Measurements from ENCODE around the gene MRPL1. TPM values are rescaled to one million over a fixed set of nuclear protein-coding genes. Genes with fewer than 3 reads are reported as not detected.
"Not testable (repeated sequence)": the region's sequence is repeated elsewhere in the genome, so short reads cannot be mapped to it uniquely, and the experiment has no call there.

MRPL1 gene
- total RNA-seq, 1 donor from 2014 or later: 22.1 TPM

DNA sequence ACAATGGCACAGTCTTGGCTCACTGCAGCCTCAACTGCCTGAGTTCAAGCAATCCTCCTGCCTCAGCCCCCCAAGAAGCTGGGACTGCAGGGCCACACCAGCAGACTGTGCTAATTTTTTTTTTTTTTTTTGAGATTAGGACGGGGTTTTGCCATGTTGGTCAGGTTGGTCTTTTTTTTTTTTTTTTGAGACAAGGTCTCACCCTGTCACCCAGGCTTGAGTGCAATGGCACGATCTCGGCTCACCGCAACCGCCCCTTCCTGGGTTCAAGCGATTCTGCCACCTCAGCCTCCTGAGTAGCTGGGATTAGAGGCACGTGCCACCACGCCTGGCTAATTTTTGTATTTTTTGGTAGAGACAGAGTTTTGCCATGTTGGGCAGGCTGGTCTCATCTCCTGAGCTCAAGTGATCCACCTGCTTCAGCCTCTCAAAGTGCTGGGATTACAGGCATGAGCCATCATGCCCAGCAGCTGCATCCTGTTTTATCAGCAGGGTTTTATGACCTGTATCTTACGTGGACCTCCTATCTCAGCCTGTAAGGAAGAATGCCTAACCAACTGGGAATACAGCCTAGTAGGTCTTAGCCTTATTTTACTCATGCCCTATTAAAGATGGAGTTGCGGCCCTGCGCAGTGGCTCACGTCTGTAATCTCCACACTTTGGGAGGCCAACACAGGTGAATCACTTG is 13.2 kb upstream of the MRPL1 start:
- no peak for DNase-seq (ENCODE audit: low spot score)

DNA sequence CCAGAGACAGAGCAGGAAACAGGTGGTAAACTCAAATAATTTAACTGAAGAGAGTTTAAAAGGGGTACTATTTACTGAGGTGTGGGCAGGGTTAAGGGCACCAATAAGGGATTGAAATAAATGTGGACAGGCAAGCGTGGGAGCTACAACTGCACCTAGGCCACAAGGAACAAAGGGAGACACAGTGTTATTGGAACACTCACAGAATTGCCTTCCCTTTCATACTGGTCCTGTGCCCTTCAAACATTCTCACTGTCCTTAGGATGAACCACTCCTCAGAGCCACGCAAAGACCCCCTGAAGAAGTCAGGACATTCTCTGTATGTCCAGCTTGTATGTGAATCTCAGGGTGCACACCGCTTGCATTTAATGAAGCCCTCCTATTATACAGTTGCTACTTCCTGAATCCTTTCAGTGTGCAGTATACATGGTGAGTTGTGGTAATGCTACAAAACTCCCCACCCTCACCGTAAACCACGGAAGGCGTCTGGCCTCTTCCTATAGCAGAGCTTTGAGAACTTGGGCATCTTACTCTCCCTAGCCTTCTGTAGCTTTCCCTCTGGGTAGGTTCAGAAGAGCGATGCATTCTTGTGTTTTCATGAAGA is 9.6 kb upstream of the MRPL1 start:
- no peak for DNase-seq (ENCODE audit: low spot score)

DNA sequence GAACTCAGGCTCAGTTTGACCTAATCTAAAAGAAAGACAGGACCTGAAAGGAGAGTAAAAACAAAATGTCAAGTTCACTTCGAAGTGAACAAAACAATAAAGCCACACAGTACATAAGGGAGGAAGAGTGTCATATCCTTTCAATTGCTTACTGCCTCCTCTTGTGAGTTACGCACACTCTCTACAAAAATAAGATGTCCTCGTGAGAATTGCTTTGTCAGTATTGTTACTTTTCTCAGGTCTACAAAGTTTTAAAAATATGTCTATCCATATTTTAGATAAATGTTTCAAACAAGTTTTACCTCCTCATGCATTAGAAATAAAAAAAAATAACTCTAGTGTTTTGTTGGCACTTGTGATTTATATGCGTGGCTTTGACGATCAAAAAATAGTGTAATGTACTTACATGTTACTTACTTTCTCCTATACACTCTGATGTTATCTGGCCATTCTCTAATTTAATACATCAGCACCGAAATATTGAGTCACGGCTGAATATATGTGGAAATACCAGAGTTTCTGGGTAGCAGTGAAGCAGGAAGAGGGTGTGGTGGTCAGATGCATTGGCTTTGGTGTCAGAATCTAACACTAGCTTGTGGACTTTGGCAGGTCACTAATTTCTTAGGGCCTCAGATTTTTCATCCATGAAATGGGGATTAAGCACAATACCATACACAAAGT is 8.1 kb upstream of the MRPL1 start:
- DNase-seq (ENCODE audit: low spot score): no peak

DNA sequence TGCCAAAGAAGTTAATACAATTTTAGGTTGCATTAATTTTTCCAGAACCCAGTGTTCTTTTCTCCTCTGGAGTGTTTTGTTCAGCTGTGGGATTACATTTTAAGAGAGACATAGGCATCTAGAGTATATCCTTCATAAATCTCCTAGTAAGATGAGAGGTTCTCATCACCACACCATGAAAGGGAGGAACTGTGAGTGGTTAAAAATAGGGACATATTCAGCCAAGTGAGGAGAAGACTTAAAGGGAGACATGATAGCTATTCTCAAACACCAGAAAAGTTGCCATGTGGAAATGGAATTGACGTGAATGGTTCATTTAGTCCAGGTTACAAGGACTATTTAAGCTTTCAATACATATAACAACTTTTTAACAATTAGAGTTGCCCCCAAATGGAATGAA is 6.5 kb upstream of the MRPL1 start:
- no peak for DNase-seq (ENCODE audit: low spot score)

DNA sequence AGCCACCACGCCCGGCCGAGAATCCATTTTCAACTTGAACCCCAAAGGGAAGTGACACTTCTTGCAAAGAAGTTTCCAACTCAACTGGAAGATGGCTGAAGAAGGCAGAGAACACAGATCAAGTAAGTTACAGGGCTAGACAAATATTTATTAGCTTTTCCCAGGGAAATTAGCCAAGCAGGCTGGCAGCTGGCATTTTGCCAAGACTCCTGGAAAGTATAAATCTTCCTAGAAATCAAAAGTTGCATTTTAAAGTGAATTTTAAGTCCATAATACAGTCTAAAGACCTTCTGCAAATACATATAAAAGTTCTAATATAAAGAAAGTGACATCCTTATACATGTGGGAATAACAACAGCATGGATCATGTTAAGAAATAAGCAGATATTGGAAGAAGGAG is 3.4 kb upstream of the MRPL1 start:
- DNase-seq (ENCODE audit: low spot score): no peak

DNA sequence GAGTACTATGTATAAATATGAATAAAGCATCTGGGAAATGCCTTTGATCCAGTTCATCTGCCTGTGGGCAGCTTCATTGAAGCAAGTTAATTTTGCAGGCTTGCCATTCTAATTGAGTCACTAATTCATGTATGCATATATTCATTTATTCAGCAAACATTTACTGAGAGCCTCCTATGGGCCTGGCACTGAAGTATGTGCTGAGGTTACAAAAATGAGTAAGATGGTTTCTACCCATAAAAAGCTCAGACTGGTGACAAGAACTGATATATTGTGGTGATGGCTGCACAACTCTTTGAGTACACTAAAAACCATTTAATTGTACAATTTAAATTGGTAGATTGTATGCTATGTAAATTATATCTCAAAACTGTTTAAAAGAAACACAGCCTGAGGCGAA is 1.1 kb upstream of the MRPL1 start:
- DNase-seq (ENCODE audit: low spot score): no peak

DNA sequence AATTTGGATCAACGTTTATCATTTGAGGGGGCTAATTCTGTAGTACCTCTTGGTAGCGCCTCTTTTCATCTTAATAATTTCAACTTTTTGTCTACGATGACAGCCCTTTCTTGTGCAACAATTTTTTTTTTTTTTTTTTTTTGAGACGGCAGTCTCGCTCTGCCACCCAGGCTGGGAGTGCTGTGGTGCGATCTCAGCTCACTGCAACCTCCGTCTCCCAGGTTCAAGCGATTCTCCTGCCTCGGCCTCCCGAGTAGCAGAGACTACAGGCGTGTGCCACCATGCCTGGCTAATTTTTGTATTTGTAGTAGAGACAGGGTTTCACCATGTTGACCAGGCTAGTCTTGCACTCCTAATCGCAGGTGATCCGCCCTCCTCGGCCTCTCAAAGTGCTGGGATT is 711 bp downstream of the MRPL1 start:
- not testable (repeated sequence) for DNase-seq (ENCODE audit: low spot score)

DNA sequence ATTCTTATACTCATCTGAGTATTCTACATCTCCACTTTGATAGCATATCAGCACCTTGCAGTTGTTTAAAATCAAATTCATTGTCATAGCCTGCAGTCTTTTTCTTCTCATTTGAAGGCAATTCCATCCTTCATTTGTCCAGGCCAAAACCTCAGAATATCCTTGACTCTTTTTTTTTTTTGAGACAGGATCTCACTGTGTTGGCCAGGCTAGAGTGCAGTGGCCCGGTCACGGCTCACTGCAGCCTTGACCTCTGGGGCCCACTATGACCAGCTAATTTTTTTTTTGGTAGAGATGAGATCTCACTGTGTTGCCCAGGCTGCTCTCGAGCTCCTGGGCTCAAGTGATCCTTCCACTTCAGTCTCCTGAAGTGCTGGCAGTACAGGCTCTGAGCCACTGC is 2.6 kb downstream of the MRPL1 start:
- DNase-seq (ENCODE audit: low spot score): no peak

DNA sequence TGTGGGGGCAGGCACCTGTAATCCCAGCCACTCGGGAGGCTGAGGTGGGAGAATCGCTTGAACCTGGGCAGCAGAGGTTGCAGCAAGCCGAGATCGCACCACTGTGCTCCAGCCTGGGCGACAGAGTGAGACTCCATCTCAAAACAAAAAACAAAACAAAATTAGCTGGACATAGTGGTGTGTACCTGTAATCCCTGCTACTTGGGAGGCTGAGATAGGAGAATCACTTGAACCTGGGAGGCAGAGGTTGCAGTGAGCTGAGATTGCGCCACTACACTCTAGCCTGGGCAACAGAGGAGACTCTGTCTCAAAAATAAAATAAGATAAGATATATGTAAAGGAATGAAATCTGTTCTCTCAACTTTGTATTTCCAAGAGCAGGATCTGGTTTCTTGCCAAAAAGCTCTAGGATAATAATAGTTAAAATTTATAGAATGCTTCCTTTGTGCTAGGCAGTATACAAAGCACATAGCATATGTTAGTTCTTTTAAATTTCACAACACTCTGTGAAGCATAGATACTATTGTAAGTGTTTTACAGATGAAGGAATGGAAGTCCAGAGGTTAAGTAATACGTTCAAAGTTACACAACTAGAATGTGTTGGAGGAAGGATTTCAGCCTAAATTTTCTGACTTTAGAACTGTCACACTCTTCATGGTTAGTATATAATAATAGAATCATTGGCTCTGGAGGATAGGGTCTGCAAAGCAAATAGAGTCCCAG is 10.3 kb downstream of the MRPL1 start:
- DNase-seq (ENCODE audit: low spot score): no peak

DNA sequence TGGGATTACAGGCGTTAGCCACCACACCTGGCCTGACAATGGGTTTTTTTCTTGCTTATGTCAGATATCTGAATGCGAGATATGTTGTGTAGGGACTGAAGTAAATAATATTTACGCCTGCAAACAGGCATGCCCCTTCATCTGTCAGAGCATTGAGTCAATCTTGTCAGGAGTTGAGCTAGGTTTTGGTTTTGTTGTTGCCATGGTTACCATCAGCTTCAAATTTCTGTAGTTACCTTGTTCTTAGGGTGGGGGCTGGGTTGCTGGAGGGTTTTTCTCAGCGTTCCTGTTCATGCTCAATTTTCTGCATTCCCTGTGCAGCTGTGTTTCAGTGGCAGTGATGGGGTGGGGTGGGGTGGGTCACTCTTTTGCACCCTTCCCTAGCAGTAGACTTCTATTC is 14.5 kb downstream of the MRPL1 start:
- no peak for DNase-seq (ENCODE audit: low spot score)

DNA sequence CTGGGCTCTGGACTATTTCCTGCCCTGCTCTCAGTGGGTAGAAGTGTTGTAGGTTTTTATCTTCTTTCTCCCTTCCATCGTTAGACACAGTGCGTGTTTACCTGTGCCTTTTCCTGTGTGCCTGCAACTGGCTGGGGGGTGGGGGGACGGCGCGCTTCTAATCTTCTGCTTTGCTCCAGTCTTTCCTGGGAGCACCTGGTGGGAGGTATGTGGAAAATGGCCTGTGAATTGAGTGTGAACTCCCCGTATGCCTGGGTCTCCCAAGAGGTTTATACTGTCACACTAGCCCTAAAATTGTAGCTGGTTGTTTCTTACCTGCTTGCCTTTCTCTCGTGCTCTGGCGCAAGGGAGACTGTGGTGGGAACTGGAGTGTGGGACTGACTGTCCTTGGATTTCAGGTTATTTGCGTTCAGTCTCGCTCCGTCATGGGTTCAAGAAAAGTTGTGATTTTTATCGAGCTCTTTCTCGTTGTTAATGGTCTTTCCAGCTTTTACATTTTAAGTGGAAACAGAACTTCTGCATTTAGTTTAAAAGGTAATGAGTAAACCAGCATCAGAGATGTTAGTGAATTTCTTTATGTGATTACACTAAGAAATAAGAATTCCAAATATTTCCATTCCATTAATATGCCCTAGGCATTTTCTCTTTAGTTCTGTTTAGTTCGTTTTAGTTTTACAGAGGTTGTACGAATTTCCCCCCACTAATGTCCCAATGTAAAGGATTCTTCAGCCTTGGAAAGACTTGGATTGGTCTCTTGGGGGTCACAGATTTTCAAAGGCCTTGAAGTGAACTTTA is 15.3 kb downstream of the MRPL1 start:
- DNase-seq (ENCODE audit: low spot score): no peak

DNA sequence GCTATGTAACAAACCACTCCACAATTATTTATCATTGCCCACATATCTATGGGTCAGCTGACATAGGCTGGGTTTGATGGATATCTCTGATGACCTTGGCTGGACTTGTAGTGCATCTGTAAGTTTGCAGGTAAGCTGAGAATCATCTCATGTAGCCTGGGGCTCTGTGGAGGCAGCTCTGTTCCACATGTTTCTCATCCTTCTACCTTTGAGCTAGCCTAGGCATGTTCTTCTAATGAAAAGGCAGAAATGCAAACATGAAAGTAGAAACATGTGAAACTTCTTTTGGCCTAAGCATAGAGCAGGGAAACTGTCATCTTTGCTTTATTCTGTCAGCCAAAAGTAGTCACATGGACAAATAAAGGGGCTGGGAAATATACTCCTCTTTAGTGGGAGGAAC is 18.2 kb downstream of the MRPL1 start:
- no peak for DNase-seq (ENCODE audit: low spot score)

DNA sequence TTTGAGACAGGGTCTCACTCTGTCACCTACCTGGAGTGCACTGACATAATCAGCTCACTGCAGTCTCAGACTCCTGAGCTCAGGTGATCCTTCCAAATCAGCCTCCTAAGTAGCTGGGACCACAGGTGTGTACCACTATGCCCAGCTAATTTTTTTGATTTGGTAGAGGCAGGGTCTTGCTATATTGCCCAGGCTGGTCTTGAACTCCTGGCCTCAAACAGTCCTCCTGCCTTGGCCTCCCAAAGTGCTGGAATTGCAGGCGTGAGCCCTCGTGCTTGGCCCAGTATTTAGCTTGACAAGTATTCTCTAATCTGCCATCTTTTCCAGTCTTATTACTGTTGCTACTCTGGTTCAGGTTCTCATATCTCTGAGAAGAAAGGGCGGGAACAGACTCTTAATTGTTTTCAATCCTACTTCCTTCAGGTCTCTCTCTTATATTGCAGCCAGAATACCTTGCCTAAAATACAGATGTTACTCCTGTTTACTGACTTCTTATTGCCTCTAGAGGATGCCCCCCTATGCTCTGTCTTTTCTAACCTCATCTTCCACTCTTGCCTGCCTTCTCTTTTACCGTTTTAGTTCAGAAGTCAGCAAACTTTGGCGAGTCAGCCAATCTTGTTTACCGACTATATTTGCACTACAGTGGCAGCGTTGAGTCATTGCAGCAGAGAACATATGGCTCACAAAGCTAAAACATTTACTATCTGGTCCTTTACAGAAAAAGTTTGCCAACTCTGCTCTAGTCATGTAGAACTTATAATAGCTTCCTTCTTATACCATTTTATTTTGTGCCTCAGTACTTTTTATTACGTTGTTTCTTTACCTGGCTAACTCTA is 19.0 kb downstream of the MRPL1 start:
- DNase-seq (ENCODE audit: low spot score): no peak

DNA sequence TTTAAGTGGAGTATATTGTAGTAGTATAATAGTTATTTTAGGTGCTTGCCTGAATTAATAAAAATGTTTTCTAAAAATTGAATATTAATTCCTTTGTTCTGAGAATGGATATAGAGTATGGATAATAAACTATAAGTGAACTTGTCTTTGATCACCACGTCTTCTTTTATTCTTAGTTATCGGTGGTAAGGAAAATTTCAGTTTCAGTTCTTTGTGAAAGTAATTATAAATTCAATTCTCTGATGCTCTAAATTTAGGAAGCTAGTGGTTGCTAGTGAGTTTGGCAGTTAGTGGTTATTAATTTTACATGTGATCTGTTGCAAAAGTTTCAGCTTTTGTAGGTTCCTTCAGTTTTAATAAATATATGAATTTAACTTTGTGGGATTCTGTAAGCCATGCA is 30.8 kb downstream of the MRPL1 start:
- no peak for DNase-seq (ENCODE audit: low spot score)

DNA sequence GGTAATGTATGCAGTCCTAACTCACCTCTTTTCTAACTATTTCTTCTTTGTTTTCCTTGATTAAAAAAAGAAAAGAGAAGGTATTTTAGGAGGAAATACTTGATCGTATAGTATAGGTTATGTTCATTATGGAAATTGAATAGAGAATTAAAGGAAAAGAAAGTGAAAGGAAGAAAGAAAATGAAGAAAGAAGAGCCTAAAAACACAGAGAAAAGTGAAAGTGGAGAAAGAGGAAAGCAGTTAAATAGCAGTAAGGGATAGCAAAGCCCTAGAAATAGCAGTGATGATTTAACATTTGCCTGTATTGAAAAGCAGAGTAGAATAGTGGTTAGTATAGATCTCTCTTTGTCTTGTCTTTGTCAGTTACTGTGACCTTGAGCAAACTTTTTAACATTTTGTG is 37.0 kb downstream of the MRPL1 start:
- no peak for DNase-seq (ENCODE audit: low spot score)

DNA sequence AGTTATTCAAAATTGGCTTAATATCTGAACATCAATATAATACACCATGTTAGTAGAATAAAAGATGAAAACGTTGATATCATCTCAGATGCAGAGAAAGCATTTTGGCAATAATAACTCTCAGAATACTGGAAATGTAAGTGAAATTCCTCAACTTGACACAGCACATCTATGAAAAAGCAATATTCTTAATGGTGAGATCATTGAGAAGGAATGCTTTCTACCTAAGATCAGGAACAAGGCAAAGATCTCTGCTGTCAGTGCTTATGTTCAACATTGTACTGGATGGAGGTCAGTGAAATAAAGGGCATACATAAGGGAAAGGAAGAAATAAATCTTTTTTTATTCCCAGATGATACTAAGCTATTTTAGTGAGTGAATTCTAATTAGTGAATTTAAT is 40.6 kb downstream of the MRPL1 start:
- no peak for DNase-seq (ENCODE audit: low spot score)

DNA sequence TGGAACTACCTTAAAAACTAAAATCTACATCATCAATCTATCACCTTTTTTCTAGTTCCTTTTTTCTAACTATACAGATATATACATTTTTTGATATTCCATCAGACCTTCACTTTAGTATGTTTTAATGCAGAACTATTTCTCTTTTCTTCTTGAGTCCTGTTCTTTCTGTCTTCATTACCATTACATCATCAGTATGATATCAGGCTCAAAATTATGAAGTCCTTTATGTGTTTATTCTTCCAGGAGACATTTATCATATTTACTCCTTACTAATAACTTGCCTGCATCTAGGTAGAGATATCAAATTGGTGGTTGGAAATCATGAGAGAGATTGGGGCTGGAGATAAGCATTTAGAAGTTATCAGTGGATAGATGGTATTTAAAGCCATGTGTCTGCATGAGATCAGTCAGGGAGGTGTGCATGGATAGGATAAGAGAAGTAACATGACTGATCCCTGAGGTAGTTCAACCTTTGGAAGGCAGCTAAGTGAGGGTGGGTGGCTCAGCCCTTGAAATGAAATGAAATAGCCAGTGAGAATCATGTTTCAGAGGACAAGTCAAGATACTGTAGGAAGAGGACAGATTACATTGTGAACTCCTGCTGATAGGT is 43.1 kb downstream of the MRPL1 start:
- DNase-seq (ENCODE audit: low spot score): no peak

DNA sequence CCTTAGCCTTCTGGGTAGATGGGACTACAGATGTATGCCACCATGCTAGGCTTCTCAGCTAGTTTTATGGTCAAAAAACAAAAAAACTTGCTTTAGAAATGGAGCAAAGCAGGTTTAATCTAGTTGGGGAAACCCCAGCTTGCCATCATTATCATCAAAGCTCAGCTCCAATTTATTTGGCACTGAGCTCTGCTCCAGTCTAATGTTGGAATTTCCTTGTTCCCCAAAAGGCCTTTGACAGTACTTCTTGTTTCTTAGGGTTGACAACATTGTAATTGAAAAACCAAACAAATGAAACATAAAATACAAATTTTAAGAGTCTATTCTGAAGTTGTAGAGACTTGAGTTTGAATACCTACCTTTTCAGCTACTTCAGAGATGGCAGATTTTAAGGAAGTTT is 48.0 kb downstream of the MRPL1 start:
- DNase-seq (ENCODE audit: low spot score): no peak

DNA sequence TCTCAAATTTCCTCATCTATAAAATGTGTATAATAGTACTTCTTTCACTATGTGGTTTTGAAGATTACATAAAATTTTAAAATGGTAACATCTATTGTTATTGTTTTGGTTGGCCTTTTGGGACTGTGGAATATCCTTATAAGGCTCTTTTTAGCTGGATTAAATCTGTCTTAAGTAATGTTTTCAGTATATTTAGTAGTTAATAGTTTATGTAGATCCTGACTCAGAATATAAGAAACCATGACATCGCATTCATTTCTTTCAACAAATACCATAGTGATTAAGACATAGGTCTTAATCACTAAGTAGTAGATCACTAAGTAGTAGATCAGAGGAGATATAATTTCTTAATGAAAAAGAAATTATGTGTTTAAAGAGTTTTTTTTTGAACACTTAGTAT is 48.5 kb downstream of the MRPL1 start:
- DNase-seq (ENCODE audit: low spot score): no peak

DNA sequence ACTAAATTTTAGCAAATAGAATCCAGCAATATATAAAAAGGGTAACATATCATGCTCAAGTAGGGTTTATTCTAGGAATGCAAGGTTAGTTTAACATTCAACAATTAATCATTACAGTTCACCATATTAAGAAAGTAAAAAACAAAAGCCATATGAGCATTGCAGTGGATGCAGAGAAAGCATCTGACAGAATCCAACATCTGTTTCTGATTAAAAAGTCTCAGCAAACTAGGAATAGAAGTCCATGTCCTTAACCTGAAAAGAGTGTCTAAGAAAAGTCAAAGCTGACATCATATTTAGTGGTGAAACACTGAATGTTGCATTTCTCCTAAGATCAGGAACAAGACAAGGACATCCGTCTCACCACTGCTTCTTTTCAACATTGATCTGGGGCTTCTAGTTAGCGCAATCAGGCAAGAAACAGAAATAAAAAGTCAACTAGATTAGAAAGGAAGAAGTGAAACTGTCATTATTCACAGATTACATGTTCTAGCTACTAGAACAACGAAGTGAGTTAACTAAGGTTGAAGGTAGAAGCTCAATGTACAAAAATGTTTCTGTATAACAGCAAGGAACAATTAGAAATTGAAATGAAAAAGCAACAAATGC is 49.3 kb downstream of the MRPL1 start:
- no peak for DNase-seq (ENCODE audit: low spot score)

Measured in mucosa of gallbladder (tissue), 1 donor.